Stimulated activated naive CD8-positive, alpha-beta T cell treated with anti-CD3 and anti-CD28 coated beads, Interleukin-15, Interleukin-2, amounts not matched to agents 100 ng/mL and 50 ng/mL, for 24 hours (primary cell): Measurements from ENCODE around the gene CNOT1.

Experiments
- H3K27ac Mint-ChIP-seq: one replicate; pipeline ENCODE4 v1.8.0; 2021; ENCODE audit warnings: mild to moderate bottlenecking, mixed read lengths
- H3K27me3 Mint-ChIP-seq: one replicate; pipeline ENCODE4 v1.8.0; 2021; ENCODE audit warnings: mixed read lengths
- H3K36me3 Mint-ChIP-seq: one replicate; pipeline ENCODE4 v1.8.0; 2021; ENCODE audit warnings: low read depth, mixed read lengths
- H3K4me1 Mint-ChIP-seq: one replicate; pipeline ENCODE4 v1.8.0; 2021; ENCODE audit warnings: low read depth, mixed read lengths
- H3K4me3 Mint-ChIP-seq: one replicate; pipeline ENCODE4 v1.8.0; 2021; ENCODE audit warnings: mild to moderate bottlenecking, mixed read lengths
- H3K9me3 Mint-ChIP-seq: one replicate; pipeline ENCODE4 v1.8.0; 2021; ENCODE audit warnings: mixed read lengths

CNOT1 gene

GRCh38 chr16:58481226-58481869 lies 148.3 kb downstream of the CNOT1 start:
- H3K27me3 Mint-ChIP-seq, result peaks cover 14% of the 10 kb centered on the region
- no peak overlapping the region for H3K27ac Mint-ChIP-seq
- H3K4me1 Mint-ChIP-seq, result no peaks in the 10 kb centered on the region
- H3K9me3 Mint-ChIP-seq, result no peaks in the 10 kb centered on the region
- no peak overlapping the region for H3K4me3 Mint-ChIP-seq
- H3K36me3 Mint-ChIP-seq, result no peaks in the 10 kb centered on the region

DNA sequence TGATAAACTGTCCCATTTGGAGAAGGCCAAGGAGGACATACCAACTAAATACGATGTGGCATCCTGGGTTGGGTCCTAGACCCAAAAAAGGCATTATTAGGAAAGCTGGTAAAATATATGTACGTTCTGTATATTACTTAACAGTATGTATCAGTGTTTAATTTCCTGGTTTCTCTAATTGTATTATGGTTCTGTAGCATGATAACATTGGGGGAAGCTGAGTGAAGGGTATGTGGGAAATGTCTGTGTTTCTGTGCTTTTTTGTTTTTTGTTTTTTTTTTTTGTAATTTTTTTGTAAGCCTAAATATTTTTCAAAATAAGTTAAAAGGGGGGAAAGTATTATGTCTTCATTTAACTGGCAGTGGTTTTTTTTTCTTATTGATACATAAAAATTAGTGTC lies 151.2 kb downstream of the CNOT1 start:
- Mint-ChIP-seq H3K4me3 (no peak overlapping the region), H3K9me3 (no peaks in the 10 kb centered on the region), H3K36me3 (no peaks in the 10 kb centered on the region)

DNA sequence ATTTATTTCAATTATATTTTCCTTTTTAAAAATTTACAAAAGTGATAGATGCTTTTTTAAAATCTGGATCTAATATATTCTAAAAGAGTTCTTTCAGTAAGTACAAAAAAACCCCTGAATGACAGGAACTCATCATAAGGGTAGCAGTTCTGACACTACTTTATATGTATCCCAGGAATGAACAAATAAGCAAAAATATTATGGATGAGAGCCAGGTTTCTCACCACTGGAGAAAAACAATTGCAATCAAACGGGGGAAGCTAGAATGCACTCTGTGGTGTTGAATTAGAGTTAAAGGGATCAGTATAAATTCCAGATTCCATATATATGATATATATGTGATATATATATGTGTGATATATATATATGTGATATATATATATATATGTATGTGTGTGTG lies 152.8 kb downstream of the CNOT1 start:
- H3K27ac Mint-ChIP-seq, result no peak overlapping the region
- no peaks in the 10 kb centered on the region for H3K36me3 Mint-ChIP-seq
- H3K9me3 Mint-ChIP-seq, result no peaks in the 10 kb centered on the region

More for the DNA sequence above, 151.2 kb downstream of the CNOT1 start:
- no peak overlapping the region for H3K27ac Mint-ChIP-seq
- H3K4me1 Mint-ChIP-seq, result no peaks in the 10 kb centered on the region
- peaks cover 12% of the 10 kb centered on the region for H3K27me3 Mint-ChIP-seq

GRCh38 chr16:58475091-58475619 lies 154.5 kb downstream of the CNOT1 start:
- Mint-ChIP-seq H3K4me3 (no peak overlapping the region), H3K36me3 (no peaks in the 10 kb centered on the region), H3K4me1 (no peaks in the 10 kb centered on the region), H3K27me3 (peaks cover 17% of the 10 kb centered on the region), H3K27ac (no peak overlapping the region), H3K9me3 (no peaks in the 10 kb centered on the region)

More for the DNA sequence above, 152.8 kb downstream of the CNOT1 start:
- Mint-ChIP-seq H3K4me3 (no peak overlapping the region), H3K4me1 (no peaks in the 10 kb centered on the region), H3K27me3 (peaks cover 14% of the 10 kb centered on the region)

DNA sequence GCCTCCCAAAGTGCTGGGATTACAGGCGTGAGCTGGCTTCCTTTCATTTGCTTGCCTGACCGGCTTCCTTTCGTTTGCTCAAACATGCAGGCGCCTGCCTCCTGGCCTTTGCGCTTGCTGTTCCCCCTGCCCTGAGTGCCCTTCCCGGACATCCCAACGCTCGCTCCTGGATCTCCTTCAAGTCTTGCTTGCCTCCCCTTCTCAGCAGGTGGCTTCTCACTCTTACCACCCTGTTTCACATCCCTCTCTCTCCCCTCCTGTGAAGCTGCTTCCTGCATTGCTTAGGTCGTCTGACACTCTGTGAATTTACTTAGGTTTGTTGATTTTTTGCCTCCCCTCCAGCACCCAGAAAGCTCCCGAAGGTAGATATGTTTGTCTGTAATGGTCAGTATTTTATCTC lies 155.3 kb downstream of the CNOT1 start:
- H3K27ac Mint-ChIP-seq, result no peak overlapping the region
- no peaks in the 10 kb centered on the region for H3K36me3 Mint-ChIP-seq
- peaks cover 17% of the 10 kb centered on the region for H3K27me3 Mint-ChIP-seq
- H3K9me3 Mint-ChIP-seq, result no peaks in the 10 kb centered on the region
- H3K4me3 Mint-ChIP-seq, result no peak overlapping the region
- no peaks in the 10 kb centered on the region for H3K4me1 Mint-ChIP-seq

GRCh38 chr16:58472827-58473226 lies 156.8 kb downstream of the CNOT1 start:
- peaks cover 27% of the 10 kb centered on the region for H3K27me3 Mint-ChIP-seq
- no peak overlapping the region for H3K4me3 Mint-ChIP-seq
- no peak overlapping the region for H3K27ac Mint-ChIP-seq
- no peaks in the 10 kb centered on the region for H3K9me3 Mint-ChIP-seq
- H3K36me3 Mint-ChIP-seq, result no peaks in the 10 kb centered on the region
- H3K4me1 Mint-ChIP-seq, result no peaks in the 10 kb centered on the region

DNA sequence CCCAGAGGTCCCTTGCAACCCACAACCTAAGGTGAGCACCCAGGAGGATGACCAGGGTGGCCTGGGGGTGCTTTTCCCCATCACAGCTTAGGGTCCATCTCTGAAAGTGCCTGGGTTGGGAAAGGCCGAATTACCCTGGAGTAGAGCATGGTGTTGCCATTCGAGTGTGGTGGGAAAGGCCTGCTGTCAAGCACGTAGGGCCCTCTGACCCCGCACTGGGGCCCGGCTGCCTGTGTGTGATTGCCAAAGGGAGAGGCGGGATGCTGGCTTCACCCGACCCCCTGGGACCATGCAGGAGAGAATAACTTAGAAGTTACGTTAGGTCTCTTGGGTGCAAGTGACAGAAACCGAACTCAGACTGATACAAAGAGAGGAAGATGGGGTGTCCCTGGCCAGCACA lies 157.4 kb downstream of the CNOT1 start:
- peaks cover 33% of the 10 kb centered on the region for H3K27me3 Mint-ChIP-seq
- H3K27ac Mint-ChIP-seq, result no peak overlapping the region
- no peaks in the 10 kb centered on the region for H3K9me3 Mint-ChIP-seq
- no peaks in the 10 kb centered on the region for H3K4me1 Mint-ChIP-seq
- no peaks in the 10 kb centered on the region for H3K36me3 Mint-ChIP-seq
- H3K4me3 Mint-ChIP-seq, result no peak overlapping the region

DNA sequence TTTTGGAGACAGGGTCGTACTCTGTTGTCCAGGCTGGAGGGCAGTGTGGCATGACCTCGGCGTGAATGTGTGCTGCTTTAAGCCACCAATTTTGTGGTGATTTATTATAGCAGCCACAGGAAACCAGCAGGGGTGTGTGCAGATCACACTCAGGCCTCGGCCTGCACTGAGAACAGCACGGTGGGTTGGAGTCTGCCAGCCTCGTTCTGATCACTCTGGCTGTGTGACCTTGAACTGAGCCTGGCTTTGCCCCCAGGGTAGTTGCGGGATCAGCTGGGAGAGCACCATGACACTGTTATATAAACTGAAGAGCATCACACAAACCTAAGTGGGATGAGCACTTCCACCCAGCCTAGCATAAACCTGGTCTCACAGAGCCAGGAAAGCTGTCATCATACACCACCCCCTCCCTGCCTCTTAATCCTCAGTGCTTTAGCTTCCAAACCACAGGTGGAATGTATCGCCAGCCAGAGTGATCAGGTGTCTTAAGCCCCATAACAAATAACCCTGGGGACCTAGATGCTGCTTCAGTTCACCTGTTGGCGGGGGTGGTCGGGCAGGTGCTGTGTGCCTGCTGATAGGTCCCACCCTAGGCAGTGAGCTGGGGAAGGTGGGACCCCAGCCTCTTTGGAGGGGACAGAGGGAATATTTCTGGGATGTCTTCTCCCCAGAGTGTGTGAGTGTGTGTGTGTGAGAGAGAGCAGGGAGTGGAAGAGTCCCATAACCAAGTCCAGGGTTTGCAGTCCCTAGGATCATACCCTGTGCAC lies 158.2 kb downstream of the CNOT1 start:
- Mint-ChIP-seq H3K27me3 (peaks cover 40% of the 10 kb centered on the region), H3K4me3 (no peak overlapping the region), H3K4me1 (no peaks in the 10 kb centered on the region), H3K9me3 (no peaks in the 10 kb centered on the region), H3K36me3 (no peaks in the 10 kb centered on the region), H3K27ac (no peak overlapping the region)
